NCI-H2196 treated with DMSO at 0.1 percent for 48 hours (cell line): Measurements from ENCODE around the gene NUDT3.
"Not testable (repeated sequence)": the region's sequence is repeated elsewhere in the genome, so short reads cannot be mapped to it uniquely, and the experiment has no call there.

ENCODE experiments used
- DNase-seq: peaks from one replicate; lab custom pipeline; 2025; ENCODE audit not compliant: unreplicated experiment; lab: John Stamatoyannopoulos, UW

Gene NUDT3

GRCh38 chr6:34393191-34393965 is 909 bp upstream of the NUDT3 start:
- no peak for DNase-seq

DNA sequence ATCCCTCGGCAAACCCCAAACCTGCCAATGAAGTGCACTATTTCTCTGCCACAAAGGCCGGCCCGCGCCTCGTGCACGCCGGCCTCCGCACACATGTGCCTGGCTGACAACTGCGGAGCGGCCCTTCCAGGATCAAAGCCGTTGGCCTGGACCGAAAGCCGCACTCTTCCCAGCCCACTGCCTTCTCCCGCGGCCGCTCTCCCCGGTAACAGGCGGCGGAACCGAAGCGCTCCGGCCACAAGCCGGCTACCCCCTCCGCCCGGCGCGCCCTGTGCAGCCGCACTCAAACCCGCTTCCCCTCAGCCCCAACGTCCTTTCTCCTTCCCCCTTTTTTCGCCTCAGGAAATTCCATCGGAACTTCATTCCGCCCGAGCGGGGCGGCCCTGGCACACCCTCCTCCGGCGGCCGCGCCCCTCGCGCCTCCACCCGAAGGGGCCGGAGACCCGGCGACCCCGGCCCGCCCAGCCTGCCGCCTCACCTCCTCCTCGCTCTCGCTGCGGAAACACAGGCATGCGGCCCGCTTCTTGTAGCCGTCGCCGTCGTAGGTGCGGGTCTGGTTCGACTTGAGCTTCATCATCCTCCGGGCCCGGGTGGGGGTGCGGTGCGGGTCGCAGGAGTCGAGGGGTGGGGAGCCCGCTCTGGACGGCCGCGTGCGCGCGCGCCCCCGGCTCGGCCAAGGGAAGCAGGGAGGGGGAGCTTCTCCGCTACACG is 528 bp downstream of the NUDT3 start:
- DNase-seq: no peak

DNA sequence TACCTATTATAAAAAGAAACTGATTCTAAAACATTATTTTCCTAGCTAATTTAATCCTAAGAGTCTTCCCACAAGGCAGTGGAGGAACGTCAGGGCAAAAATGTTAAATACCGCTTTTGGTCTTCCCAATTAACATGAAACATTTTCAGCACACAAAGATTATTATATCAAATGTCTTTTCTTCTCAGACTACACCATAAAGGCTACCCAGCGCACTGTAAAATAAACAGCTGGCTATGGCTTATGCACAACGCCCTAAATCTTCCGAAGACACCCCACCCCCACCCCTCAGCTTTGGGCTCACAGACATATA is 1.0 kb downstream of the NUDT3 start:
- no peak for DNase-seq

DNA sequence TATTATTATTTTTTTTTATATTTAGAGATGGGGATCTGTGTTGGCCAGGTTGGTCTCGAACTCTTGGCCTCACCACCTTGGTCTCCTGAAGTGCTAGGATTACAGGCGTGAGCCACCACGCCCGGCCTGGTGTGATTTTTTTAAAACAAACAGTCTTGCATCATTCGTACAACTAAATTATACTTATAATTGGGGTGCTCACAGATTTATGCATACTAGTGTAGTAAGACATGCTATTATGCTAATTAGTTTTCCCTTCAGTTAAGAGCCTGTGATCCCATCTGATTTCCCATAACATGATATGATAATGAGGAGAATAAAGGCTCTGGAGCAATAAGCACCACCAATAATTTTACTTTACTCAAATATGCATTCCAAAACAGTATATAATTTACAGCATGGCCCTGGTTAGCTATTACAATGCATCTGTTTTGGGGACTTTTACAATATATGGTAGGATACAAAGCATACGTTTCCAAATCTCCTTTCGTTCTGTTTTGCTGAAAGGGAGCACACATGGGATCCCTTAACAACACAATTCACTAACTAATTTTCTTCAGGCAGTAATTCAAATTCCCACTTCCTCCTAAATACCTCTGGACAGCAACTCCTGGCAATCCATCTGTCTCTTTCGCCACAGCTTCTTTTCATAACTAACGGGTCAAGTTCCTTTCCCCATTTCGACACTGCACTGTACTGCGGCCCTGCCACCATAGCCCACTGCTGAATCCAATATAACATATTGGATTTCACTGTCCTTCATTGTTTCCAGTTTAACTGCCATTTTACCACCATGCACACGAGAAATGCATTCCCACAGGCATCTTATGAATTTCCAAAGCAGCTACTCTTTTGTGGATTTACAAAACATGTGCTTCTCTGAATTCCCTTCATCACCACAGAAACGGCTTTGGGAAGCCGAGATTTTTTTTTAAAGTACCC is 1.7 kb downstream of the NUDT3 start:
- peak; percentile 3 for DNase-seq

DNA sequence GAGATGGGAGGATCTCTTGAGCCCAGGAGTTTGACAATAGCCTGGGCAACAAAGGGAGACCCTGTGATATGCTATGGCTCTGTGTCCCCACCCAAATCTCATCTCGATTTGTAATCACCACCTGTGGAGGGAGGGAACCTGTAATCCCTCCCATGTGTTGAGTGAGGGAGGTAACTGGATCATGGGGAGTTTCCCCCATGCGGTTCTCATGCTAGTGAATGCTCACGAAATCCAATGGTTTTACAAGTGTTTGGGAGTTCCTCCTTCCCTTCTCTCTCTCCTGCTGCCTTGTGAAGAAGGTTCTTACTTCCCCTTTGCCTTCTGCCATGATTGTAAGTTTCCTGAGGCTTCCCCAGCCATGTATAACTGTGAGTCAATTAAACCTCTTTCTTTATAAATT is 3.4 kb downstream of the NUDT3 start:
- no peak for DNase-seq

DNA sequence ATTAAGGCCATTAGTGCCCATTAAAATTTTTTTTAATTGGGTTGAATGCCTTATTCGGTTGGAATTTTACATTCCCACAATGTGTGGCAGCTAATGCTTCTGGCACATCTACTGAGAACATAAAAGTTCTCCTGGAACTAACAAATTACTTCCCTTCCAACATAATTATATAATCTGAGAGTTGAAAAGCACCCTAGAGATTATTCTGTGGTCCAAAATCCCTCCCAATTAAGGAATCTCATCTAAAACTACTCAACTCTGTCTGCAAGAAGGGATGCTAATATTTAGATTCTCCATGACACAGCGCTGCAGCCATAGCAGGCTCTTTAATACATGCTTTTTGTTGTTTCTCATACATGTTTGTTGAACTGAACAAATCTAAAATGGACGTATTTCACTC is 4.0 kb downstream of the NUDT3 start:
- DNase-seq: no peak

DNA sequence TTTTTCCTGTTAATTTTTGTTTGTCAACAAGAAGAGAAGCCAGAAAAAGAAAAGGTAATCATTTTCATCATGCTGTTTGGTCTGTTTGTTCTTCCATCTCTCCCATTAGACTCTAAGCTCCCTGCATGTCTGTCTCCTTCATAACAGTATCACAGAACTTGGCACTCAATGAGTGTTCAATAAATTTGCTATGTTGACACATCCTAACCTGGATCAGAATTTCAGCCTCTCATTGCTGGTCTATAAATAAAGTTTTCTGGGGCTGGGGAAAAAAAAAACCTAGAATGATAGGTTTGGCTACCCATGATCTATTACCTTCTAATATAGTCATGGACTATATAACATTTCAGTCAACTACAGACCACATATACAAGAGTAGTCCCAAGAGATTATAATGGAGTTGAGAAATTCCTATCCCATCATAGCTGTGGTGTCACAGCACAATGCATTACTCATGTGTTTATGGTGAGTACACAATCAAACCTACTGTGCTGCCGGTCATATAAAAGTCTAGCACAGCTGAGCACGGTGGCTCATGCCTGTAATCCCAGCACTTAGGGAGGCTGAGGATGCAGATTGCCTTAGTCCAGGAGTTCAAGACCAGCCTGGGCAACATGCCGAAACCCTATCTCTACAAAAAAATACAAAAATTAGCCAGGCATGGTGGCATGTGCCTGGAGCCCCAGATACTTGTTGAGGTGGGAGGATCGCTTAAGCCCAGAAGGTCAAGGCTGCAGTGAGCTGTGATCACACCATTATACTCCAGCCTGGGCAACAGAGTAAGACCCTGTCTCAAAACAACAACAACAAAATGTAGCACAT is 5.9 kb downstream of the NUDT3 start:
- no peak for DNase-seq

- DNase-seq: no peak
Observed at GRCh38 chr6:34385793-34386195, 6.7 kb downstream of the NUDT3 start.

GRCh38 chr6:34384321-34385153 is 7.9 kb downstream of the NUDT3 start:
- no peak for DNase-seq

GRCh38 chr6:34383656-34384320 is 8.7 kb downstream of the NUDT3 start:
- no peak for DNase-seq

DNA sequence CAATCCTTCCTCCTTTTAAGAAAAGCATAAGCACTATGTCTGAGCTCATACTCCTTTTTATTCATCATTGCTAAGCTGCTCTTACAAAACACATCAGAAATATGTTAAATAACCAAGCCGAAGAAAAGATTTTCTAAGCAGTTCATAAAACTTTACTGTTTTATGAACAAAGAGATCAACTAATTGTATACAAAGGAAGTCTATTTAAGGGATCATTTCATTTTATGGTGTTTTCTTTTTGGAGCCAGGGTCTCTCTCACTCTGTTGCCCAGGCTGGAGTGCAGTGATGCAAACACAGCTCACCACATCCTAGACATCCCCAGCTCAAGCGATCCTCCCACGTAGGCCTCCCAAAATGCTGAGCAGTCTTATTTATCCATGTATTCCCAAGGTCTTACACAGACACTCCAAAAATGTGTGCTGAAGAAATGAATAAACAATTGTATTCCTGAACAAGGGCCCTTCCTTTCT is 9.3 kb downstream of the NUDT3 start:
- no peak for DNase-seq

DNA sequence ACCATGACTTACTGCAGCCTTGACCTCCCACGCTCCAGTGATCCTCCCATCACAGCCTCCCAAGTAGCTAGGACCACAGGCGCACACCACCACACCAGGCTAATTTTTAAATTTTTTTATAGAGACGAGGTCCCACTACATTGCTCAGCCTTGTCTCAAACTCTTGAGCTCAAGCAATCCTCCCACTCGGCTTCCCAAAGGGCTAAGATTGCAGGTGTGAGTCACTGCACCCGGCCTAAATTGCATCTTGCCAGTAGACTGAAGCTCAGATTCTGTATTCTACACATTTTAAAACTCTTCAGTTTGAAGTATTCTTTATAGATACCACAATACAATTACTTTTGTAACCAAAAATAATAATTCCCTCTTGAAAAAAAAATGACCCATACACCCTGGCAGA is 11.4 kb downstream of the NUDT3 start:
- no peak for DNase-seq

- DNase-seq: no peak
Observed at GRCh38 chr6:34378470-34378869, 14.0 kb downstream of the NUDT3 start.

DNA sequence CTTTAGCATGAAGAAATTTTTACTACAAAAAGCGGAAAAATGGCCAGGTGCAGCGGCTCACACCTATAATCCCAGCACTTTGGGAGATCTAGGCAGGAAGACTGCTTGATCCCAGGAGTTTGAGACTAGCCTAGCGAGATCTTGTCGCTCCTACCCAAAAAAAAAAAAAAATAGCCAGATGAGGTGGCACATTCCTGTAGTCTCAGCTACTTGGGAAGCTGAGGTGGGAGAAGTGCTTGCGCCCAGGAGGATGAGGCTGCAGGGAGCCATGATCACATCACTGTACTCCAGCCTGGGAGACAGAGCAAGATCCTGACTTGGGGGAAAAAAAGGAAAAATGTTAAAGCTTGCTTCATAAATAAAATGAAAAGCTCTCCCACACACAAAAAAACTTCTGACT is 14.5 kb downstream of the NUDT3 start:
- DNase-seq: no peak

DNA sequence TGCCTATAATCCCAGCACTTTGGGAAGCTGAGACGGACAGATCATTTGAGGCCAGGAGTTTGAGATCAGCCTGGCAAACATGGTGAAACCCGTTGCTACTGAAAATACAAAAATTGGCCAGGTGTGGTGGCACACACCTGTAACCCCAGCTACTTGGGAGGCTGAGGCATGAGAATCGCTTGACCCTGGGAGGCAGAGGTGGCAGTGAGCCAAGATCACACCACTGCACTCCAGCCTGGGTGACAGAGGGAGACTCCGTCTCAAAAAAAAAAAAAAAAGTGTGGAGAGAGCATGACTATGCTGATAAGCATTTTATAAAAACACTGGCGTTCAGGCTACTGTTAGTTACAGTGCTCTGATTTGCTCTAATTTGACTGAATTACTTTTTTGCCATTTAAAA is 14.9 kb downstream of the NUDT3 start:
- not testable (repeated sequence) for DNase-seq

- DNase-seq: no peak
Observed at GRCh38 chr6:34375833-34376232, 16.6 kb downstream of the NUDT3 start.

GRCh38 chr6:34374508-34374907 is 18.0 kb downstream of the NUDT3 start:
- no peak for DNase-seq

DNA sequence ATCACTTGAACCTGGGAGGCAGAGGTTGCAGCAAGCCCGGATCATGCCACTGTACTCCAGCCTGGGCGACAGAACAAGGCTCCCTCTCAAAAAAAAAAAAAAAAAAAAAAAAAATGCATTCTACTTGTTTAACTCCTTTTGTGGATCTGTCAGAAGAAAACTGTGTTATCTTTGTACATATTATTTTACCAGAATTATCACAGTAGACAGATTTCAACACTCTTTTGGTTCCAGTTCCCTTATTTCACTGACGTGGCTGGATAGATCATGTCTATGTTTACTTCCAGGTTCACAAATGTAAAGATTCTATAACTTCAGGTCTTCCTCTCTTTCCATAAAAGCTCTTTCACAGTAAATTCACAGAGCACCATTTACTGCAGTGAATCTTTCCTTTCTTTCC is 18.4 kb downstream of the NUDT3 start:
- no peak for DNase-seq

- no peak for DNase-seq
Observed at GRCh38 chr6:34373511-34373910, 19.0 kb downstream of the NUDT3 start.
